ENCODE measurements around the gene SLC40A1.

The SLC40A1 gene

DNA sequence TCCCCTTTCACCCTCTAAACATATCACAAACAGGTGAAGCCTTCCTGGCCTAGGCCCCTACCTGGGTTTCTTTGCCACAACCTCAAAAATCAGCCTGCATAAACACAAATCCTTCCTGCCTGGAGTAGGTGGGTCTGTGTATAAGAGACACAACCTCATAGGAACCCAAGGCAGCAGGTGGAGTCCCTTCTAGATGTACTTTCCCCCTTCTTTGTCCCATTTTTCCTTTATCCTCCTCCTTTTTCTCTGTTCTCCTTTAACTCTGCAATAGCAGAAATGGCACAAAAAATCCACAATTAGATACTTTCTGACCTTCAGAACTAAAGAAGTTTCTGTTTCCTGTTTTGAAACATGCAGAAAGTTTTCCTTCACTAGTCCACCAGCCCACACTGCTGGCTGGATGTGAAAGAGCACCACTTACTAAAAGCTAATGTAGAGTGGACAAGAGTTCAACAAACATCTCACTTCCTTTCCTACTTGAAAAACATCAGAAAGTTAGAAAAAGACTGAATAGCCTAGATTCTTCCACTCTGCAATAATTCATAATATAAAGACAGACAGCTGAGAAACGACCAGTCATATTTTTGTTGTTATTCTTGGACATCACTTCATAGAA is 11.2 kb downstream of the SLC40A1 start:
- no peak for FAIRE-seq
- DNase-seq (ENCODE audit: low spot score): no peak

DNA sequence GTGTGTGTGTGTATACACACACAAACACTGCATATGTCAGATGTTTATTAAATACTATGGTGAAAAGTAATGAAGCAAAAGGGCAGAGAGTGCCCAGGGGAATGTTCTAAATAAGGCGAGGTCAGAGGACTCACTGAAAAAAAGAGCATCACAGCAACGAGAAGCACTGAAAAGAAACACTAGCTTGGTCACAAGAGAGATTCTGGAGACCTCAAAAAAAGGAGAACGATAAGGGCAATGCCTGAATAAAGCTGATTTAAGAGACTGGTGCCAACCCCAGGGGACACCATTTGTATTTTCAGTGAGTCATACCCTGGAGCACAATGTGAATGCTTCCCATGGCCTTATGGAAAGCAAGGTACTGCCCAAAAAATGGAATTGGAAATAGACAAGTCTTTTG is 14.5 kb downstream of the SLC40A1 start:
- FAIRE-seq: no peak

DNA sequence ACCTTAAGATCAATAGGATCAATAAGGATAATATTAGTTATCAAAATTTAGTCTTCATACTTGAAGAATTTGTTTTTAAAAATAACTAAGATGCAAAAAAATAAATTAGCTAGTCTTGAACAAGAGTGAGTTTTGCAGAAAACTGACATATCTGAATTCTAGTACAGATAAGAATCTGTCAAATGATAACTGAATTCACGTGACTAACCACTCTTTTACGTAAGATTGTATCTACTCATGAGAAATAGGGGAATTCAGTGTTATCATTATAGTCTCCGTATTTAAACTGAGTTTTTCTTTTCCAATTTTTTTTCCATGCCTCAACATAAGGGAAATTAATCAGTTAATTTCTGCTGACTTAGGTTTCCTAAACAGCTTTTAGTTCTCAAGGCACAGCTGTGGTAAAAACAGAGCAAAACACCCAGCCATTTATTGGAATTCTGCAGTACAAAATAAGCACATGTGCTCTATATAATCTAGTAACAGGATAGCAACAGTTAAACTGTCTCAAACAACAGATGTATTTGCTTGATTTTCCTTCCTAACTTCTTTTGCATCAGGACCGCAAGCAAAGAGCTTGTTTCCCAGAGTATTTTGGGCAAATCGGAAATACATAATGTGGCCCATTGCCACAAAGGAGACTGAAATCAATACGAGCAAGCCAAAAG is 19.1 kb downstream of the SLC40A1 start:
- FAIRE-seq (no peak), DNase-seq (ENCODE audit: low spot score) (no peak)

More for the DNA sequence above, 14.5 kb downstream of the SLC40A1 start:
- no peak for DNase-seq (ENCODE audit: low spot score)

DNA sequence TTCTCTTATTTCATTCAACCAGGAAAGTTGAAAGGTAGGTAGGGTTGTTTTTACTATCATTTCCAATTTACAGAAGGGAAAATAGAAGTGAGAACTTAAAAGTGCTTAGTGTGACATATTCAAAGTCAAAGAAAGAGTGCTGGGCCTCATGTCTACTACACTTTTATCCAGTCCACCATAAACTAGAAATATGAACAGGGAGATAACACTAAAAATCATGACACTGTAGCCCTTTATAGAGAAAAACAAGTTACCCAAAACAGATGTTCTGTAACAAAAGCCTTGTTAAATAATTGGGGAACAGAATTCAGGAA is 20.4 kb downstream of the SLC40A1 start:
- FAIRE-seq (no peak), DNase-seq (ENCODE audit: low spot score) (no peak)

DNA sequence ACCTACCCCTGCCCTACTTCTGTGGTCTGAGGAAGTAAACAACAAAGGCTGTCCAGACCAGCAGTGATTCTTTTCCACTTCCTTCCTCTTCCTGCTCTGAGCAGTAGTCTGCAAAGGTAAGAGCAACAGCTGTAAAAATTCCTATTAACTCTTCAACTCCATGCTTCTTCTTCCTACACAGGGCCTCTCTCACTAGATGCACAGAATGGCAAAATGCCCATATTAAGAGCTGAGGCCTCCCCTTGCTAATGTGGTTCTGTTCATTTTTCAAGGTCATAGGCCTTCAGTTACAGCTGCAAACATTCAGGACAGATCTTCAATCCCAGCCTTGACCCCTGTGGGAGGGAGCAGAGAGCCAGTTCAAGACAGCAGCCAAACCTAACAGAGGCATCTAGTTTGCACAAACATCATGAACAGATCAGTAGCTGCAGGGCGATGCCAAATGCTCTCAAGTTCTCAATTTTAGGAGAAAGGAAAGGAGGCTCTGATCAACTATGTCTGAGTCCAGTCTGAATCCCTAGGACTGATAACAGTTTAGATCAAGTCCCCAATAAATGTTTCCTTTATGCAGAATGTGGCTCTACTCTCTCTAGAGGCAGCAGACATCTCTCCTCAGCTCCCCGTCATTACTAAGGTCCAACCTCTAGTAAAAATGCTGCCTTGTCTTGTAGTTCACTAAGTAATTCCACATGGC is 20.9 kb downstream of the SLC40A1 start:
- DNase-seq (ENCODE audit: low spot score) (no peak), FAIRE-seq (no peak)

DNA sequence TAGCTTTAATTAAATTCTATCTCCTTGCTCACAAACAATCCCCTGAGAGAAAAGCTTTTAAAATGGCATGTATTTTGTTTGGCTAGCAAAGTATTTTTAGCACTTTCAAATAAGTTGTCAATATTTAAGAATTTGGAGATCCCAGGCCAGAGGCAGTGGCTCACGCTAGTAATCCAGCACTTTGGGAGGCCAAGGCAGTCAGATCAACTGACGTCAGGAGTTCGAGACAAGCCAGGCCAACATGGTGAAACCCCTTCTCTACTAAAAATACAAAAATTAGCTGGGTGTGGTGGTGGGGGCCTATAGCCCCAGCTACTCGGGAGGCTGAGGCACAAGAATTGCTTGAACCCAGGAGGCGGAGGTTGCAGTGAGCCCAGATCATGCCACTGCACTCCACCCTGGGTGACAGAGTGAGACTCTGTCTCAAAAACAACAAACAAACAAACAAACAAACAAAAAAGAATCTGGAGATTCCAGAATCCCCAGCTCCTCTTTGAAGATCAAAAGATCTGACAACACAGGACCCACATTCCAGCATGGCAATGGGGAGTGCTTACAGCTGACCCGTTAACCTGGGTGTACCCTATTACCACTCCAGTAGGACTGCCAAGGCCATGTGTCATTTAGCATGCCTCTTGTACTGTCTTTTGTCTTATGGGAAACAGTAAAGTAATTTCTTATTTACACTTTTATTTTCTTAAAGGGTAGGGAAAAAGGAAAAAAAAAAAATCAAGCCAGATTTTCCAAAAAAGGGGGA is 21.9 kb downstream of the SLC40A1 start:
- FAIRE-seq: no peak
- DNase-seq (ENCODE audit: low spot score): no peak

DNA sequence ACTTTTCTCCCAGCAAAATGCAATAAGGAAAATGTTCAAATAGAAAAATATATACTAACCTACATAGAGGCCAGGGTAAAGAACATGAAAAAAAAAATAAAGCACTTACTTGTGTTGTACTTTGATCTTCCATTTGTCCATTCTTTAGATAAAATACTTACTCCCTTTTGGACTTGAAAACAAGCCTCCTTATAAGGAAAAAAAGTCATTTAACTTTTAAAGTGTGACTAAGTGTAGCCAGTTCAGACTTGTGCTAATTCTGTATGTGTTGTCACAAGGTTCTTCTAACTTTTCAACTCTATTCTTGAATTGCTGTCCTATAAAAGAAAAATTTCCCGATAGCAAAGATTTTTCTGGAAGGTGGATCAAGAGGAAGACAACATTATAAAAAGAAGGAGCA is 23.2 kb downstream of the SLC40A1 start:
- FAIRE-seq (no peak), DNase-seq (ENCODE audit: low spot score) (no peak)

DNA sequence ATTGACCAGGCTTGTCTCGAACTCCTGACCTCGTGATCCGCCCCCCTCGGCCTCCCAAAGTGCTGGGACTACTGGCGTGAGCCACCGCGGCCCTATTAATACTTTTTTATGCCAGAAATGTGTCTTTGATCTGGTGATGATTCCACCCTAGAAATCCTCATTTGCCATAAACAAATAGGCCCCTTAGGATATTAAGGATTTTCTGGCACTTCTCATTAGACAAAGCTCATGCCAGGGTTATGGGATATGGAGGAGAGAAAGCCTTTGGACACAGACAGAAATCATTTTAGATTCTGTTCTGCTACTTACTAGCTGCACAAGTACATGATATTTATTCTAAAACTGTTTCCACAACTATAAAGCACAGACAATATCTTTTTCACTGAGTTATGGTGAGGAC is 24.1 kb downstream of the SLC40A1 start:
- DNase-seq (ENCODE audit: low spot score): no peak
- FAIRE-seq: no peak

DNA sequence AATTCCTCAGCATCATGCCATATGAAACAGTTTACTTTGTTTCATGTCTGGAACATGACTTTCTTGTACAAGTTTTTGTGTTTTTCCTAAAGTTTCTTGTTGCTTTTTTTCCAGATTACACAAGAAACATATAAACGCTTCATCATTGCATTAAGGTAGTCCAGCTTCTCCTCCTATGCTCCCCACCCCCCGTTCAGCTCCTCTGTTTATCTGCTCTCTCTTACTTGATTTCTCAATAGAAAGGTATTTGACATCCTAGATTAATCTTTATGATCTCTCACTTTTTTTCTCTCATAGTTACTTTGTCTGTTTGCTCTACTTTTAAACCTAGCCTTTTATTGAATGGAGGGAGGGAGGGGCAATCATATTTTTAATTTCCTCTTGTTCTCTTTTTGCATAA is 25.4 kb downstream of the SLC40A1 start:
- DNase-seq (ENCODE audit: low spot score) (no peak), FAIRE-seq (no peak)

DNA sequence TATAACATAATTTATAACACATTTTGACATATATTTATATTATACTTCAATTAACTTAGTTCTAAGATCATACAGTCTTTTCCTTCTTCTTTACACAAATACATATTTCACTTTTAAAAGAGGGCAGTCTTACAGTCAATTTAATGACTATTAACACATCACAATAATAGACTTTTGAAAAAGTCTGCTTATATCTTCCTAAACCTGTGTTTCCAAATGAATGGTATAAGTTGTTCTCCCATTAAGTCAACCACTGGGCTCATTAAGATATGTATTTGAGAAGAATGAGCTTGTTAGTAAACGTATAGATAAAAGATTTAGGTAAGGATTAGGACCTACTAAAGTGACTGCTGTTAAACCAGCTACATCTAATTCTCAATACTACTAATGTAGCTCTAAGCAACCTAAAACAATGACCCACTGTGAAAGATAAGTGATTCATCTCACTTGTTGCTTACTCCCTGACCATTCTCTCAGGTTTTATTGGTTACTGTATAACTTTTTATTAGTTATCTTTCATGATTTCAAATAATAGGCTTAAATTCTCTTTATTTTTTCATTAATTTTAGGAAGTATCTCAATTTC is 27.0 kb downstream of the SLC40A1 start:
- FAIRE-seq (no peak), DNase-seq (ENCODE audit: low spot score) (no peak)

DNA sequence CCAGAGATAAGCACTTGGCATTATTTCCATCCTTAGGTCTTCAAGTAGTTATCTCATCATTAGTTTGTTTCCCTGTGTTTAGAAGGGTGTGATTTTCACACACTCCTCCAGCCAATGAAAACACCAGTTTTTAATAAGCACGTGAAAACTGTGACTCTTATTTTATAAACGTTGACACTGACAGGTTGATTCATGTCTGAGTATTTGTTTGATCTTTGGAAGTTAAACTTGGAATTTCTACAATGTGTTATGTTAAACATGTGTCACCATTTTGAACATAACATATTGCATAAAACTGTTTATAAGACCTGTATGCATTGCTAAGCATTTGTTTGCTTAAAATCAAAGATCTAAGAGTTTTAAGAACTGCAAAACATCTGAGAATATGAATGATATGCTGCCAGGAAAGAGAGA is 27.6 kb downstream of the SLC40A1 start:
- no peak for FAIRE-seq
- no peak for DNase-seq (ENCODE audit: low spot score)

DNA sequence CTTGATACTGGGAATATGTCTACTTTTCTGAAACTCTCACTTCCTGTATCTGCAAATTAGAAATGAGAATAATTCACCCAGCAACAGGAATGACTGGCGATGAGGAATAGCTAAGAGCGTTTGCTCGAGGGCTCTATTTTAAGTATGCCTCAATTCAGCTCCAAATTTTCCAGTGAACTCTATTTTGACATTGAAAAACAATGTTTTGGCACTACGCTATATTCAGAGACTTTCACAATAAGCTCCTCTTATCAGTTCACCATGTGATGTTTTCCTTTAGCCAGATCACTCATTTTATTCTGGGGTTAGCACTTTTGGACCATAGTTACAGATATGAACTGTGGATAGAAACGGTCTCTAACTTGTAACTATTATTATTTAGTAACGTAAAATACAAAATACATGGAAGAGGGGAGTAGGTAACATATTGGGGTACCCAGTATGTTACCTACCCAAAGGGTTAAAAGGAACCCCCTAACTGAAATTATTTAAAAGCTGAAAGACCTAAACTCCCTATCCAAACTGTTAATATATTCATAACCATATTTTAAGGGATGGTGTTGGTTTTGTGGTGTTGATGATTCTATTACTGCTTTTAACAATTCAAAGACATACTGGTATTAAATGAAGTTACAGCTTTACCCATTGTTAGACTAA is 28.1 kb downstream of the SLC40A1 start:
- DNase-seq (ENCODE audit: low spot score) (no peak), FAIRE-seq (no peak)

DNA sequence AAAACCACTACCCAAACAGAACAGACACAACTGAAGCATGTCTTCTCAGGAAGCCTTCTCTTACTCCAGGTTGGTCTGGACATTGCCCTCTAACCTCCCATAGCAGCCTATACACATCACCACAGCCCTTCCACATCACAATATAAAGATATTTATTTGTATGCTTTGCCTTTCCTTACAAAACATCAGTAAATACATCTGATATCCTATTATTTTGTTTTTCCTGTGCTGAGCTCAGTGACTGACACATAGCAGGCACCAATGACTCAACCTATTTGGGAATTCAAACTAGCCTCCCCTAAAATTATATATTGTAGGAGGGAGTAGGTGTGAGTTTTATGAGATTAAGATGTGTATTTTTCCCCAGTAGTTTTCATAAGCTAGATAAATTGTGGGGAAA is 28.8 kb downstream of the SLC40A1 start:
- DNase-seq (ENCODE audit: low spot score) (no peak), FAIRE-seq (no peak)

DNA sequence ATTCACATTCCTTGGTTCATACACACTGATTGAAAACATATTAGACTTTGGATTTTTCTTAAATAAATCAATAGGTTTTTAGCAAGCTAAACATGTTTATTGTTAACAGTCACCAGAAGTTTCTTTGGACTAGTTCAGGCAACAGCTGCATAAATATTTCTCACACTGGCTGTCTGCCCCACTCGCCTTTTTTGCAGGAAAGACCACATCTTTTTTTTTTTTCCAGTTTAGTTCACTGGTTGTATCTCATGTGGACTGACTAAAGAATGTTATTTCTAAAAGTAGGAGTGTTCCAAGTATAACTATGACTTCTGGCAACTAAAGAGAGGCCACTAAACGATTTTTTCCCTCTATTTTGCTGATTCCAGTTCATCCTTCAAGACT is 31.1 kb downstream of the SLC40A1 start:
- no peak for FAIRE-seq

DNA sequence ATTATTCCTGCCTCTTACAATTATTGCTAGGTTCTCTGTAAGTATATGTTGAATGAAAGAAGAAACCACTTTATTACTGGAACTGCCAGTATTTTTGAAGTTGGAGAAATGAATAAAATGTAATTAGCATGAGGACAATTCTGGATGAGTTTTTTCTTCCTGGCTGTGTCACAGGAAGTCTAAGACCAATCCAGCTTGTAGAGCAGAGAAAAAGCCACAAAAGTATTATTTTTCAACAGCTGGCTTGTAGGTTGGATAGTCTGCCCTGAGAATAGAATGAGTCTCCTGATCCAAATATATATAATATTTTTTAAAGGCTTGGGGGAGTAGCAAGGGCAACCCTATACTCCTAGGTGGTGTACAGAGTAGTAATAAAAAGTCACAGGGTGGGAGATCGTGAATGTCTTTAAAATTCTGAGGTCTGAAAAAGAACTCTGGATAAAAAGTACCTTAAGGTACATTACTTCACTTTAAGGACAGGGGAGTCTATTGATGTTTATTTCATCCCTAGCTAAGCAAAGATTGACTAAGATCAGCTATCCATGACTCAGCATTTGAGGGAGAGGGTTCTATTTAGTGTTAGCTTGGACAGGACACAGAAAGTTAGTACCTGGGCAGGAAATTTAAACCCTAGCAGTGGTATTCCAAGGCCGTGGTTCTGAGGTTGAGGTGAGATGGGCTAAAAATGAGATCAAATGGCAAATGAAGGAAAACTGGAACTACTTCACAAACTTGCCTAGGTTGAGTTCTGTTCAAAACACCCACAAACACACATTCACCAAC is 31.7 kb downstream of the SLC40A1 start:
- DNase-seq (ENCODE audit: low spot score) (no peak), FAIRE-seq (no peak)

More for the DNA sequence above, 31.1 kb downstream of the SLC40A1 start:
- no peak for DNase-seq (ENCODE audit: low spot score)

DNA sequence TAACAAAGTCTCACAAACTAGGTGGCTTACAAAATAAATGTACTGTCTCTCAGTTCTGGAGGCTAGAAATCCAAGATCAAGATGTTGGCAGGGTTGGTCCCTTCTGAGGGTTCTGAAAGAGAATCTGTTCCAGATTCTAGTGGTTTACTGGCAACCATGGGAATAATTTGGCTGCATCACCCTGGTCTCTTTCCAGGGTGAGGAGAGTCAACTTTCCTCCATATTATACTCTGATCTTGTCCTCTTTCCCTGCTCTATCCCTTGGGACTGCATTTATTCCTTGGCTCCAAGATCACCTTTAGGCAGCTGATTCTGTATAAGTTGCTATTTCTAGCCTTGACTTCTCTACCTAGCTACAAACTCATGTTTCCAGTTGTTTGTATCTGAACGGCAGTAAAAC is 35.2 kb downstream of the SLC40A1 start:
- DNase-seq (ENCODE audit: low spot score): no peak
- no peak for FAIRE-seq

DNA sequence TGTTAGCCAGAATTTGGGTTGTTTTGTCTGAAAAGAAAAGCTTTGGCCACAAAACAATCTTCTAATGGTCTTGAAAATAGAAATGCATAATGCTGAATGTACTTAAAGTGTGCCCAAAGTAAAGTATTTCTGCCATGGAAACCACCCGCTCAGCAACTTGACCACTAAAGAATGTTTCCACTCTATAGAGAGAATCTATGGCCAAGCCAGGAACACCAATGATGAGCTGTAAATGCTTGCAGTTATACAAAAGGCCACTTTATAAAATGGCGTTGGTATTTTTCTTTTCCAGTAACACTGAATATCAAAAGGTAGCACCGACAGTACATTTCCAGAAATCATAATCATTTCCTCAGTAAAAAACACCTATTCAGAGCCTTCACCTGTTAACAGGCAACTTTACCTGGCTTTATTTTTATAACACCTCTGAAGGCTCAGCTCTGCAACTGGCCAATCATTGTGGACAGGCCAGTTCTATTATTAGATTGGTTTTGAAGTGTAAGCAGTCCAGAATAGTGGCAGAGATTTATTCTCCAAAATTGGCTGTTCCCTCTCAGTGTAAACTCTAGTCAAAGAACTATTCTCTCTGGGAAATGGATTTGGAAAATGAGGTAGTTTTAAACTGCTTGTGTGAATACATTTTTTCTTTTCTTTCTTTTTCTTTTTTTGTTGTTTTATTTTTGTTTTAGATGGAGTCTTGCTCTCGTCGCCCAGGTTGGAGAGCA is 36.1 kb downstream of the SLC40A1 start:
- FAIRE-seq (no peak), DNase-seq (ENCODE audit: low spot score) (no peak)

DNA sequence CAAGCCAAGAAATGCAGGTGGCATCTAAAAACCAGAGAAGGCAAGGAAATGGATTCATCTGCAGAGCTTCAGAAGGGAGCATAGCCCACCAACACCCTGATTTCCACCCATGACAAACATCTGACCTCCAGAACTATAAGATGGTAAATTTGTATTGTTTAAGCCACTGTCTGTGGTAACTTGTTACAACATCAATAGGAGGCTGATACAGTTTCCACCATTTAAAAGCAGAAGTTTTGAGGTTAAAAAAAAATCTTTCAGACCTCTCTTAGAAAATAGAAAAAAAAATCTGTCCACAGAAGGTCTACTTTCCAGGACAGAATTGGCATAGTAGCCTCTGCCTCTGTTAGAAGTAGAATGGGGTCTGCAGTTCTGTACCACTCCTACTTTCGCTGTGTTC is 37.2 kb downstream of the SLC40A1 start:
- FAIRE-seq: no peak

DNA sequence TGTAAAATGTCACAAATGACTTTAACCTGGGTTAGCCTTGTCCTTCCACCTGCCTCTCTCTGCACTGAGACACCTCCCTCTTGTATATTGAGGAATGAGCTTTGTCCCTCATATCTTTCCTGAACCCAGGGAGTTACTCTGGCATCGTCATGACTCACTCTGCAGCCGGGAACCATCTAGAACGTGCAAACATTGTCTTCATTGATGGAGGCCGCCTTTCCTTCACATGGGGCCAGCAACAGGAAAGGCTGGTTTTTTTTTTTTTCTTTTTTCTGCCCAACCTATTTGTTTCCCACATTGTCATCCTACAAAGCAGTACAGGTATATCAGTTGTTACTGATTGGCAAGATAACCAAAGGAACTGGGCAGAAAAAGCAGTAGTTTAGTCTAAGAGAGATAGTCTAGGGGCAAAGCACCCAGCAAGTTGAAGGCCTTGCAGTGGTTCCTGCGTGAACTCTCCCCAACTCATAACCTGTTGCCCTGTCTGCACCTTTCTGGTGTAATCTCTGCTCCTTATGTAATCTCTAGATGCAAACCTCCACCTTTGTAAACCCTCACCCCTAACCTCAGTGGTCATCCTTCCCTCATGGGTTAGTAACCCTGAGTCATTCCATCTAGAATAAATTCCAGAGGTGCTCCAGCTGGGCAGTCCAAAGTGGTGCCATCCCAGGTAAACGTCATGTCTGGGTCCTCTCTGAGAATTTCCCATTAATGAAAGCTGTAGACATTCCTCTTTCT is 38.3 kb downstream of the SLC40A1 start:
- DNase-seq (ENCODE audit: low spot score) (no peak), FAIRE-seq (no peak)

More for the DNA sequence above, 37.2 kb downstream of the SLC40A1 start:
- DNase-seq (ENCODE audit: low spot score): no peak

All from RCC 7860 (cell line).